DND-41 (cell line): ENCODE data around the gene ASPSCR1.

Experiments
- ATAC-seq: fragments of 200-7000 bp; cut with Tn5 transposase; 3 replicates; pipeline ENCODE4 v1.9.1; 2021; ENCODE audit warnings: low read depth; ENCODE audit not compliant: insufficient read depth
- DNase-seq: peaks from one replicate; pipeline ENCODE4 v3.0.0-alpha.2; 2020
- H2AFZ ChIP-seq: 2 replicates; pipeline ENCODE4 v1.6.0; 2012; ENCODE audit warnings: low read depth, low read length
- H3K27ac ChIP-seq: 2 replicates; pipeline ENCODE4 v1.5.1; 2012; ENCODE audit warnings: low read length, inconsistent platforms
- H3K27me3 ChIP-seq: fragments of 200-600 bp; sonication (generic); 2 replicates; pipeline ENCODE4 v1.6.0; 2012; ENCODE audit warnings: low read length, mild to moderate bottlenecking, inconsistent platforms; ENCODE audit not compliant: insufficient read depth, poor library complexity
- H3K36me3 ChIP-seq: 2 replicates; pipeline ENCODE4 v1.5.1; 2012; ENCODE audit warnings: low read length, inconsistent platforms; ENCODE audit not compliant: insufficient read depth
- H3K4me1 ChIP-seq: 2 replicates; pipeline ENCODE4 v1.5.1; 2012; ENCODE audit warnings: mild to moderate bottlenecking, low read length; ENCODE audit not compliant: insufficient read depth
- H3K4me2 ChIP-seq: 2 replicates; pipeline ENCODE4 v1.6.0; 2012; ENCODE audit warnings: mild to moderate bottlenecking, moderate library complexity, low read length, inconsistent platforms; ENCODE audit not compliant: insufficient read depth
- H3K4me3 ChIP-seq, 2 experiments: fragments of 200-600 bp in 1 of 2; shearing (Covaris generic) in 1 of 2; 2 replicates each; pipeline ENCODE4 v1.5.1; 2012 to 2016; ENCODE audit warnings: inconsistent platforms in 2 of 2, low read length in 2 of 2, mild to moderate bottlenecking in 2 of 2, low read depth in 1 of 2, moderate library complexity in 1 of 2
- H3K79me2 ChIP-seq: 2 replicates; pipeline ENCODE4 v1.6.0; 2012; ENCODE audit warnings: low read length, inconsistent platforms; ENCODE audit not compliant: insufficient read depth
- H3K9ac ChIP-seq: 2 replicates; pipeline ENCODE4 v1.6.0; 2012; ENCODE audit warnings: low read depth, mild to moderate bottlenecking, inconsistent platforms, low read length, moderate library complexity
- H3K9me3 ChIP-seq: 2 replicates; pipeline ENCODE4 v1.5.1; 2012; ENCODE audit warnings: low read length, moderate library complexity, mild to moderate bottlenecking, inconsistent platforms; ENCODE audit not compliant: insufficient read depth, severe bottlenecking
- H4K20me1 ChIP-seq: 2 replicates; pipeline ENCODE4 v1.6.0; 2012; ENCODE audit warnings: low read length; ENCODE audit not compliant: insufficient read depth
- EZH2 ChIP-seq: IDR thresholded peaks from 3 replicates; pipeline ENCODE4 v1.6.1; 2012; ENCODE audit warnings: borderline replicate concordance, low read depth, mild to moderate bottlenecking, moderate library complexity, low read length, inconsistent platforms; ENCODE audit not compliant: severe bottlenecking
- TF ChIP-seq, protein P1 (sequence below): IDR thresholded peaks from 2 replicates; pipeline ENCODE4 v1.5.1; 2012; ENCODE audit warnings: borderline replicate concordance, low read length, moderate library complexity, mild to moderate bottlenecking; ENCODE audit not compliant: poor library complexity, severe bottlenecking; ENCODE audit errors: extremely low read depth

ASPSCR1 gene

DNA sequence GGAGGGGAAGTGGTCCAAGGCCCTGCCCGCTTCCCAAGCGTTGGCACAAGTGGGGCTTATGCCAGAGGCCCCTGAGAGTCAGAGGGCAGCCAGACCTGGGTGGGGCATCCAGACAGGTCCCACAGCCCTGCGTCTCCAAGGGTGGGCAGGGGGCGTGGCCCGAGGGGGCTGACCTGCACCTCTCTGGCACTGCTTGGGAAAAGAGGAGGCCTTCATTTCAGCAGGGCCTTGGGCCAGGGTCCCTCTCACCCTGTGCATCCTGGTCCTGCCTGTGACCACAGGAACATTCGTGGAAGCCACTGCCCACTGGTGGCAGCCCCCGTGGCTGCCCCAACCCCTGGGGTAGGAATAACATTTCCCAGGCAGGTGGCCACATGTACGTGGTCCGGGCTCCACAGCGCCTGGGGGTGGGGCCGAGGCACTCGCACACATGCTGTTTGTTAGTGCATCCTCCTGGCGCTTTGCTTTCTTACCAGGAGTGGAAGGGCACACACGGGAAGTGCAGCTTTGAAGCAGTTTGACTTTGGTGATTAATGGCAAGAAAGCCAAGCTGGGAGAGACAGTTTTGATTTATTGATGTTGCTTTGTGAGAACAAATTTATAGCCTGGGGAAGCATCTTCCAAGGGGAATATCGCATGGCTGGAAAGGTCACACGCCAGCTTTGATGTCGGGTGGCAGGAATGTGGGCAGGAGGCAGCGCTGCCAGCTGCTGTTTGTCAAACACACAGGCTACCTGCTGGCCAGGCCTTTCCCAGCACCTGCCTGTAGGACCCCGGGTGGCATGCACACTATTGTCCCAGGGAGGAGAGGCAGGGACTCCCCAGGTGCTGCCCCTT is 40.9 kb downstream of the ASPSCR1 start:
- ATAC-seq = no peak
- peaks cover 22% of the 10 kb centered on the region for H3K4me1 ChIP-seq
- no peak for DNase-seq

DNA sequence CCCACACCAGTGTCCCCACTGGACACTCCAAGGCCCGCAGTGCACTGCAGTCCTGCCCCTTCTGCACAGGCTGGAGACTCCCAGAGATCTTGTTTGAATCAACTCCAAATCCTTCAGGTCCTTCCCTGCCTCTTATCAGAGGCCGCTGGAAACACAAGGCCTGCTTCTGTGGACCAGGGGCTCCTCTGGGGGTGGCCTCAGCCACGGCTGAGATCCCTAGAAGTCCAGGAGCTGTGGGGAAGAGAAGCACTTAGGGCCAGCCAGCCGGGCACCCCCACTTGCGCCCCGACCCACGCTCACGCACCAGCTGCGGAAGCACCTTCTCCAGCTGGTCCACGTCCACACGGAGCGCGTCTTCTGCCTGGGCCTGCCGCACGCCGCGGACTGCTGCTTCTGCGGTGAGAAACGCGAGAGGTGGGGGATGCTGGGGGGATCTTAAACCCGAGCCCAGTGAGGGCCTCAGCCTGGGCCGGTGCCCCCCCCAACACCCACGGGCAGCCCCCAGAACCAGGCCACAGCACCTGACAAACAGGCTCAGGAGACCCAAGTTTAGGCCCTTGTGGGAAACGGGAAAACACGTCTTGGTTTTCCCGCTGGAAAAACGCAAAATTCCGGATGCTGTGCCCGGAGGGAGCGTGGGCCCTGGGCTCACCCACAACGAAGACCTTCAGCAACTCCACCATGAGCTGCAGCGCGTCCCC is 41.7 kb downstream of the ASPSCR1 start:
- H3K27ac ChIP-seq = no peak overlapping the region
- no peak for TF ChIP-seq EZH2
- TF ChIP-seq, protein P1, sequence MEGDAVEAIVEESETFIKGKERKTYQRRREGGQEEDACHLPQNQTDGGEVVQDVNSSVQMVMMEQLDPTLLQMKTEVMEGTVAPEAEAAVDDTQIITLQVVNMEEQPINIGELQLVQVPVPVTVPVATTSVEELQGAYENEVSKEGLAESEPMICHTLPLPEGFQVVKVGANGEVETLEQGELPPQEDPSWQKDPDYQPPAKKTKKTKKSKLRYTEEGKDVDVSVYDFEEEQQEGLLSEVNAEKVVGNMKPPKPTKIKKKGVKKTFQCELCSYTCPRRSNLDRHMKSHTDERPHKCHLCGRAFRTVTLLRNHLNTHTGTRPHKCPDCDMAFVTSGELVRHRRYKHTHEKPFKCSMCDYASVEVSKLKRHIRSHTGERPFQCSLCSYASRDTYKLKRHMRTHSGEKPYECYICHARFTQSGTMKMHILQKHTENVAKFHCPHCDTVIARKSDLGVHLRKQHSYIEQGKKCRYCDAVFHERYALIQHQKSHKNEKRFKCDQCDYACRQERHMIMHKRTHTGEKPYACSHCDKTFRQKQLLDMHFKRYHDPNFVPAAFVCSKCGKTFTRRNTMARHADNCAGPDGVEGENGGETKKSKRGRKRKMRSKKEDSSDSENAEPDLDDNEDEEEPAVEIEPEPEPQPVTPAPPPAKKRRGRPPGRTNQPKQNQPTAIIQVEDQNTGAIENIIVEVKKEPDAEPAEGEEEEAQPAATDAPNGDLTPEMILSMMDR = no peak
- no peak for DNase-seq

More for the DNA sequence above, 40.9 kb downstream of the ASPSCR1 start:
- H3K9ac ChIP-seq = no peak overlapping the region
- H3K9me3 ChIP-seq = no peaks in the 10 kb centered on the region
- peaks cover 31% of the 10 kb centered on the region for H3K36me3 ChIP-seq
- H3K27ac ChIP-seq = no peak overlapping the region
- no peak overlapping the region for H3K4me2 ChIP-seq
- H3K27me3 ChIP-seq = no peaks in the 10 kb centered on the region
- TF ChIP-seq, protein P1 = no peak
- TF ChIP-seq EZH2 = no peak
- no peak overlapping the region for H3K4me3 ChIP-seq
- H2AFZ ChIP-seq = no peak overlapping the region
- peaks cover 35% of the 10 kb centered on the region for H4K20me1 ChIP-seq
- H3K79me2 ChIP-seq = peaks cover 30% of the 10 kb centered on the region

DNA sequence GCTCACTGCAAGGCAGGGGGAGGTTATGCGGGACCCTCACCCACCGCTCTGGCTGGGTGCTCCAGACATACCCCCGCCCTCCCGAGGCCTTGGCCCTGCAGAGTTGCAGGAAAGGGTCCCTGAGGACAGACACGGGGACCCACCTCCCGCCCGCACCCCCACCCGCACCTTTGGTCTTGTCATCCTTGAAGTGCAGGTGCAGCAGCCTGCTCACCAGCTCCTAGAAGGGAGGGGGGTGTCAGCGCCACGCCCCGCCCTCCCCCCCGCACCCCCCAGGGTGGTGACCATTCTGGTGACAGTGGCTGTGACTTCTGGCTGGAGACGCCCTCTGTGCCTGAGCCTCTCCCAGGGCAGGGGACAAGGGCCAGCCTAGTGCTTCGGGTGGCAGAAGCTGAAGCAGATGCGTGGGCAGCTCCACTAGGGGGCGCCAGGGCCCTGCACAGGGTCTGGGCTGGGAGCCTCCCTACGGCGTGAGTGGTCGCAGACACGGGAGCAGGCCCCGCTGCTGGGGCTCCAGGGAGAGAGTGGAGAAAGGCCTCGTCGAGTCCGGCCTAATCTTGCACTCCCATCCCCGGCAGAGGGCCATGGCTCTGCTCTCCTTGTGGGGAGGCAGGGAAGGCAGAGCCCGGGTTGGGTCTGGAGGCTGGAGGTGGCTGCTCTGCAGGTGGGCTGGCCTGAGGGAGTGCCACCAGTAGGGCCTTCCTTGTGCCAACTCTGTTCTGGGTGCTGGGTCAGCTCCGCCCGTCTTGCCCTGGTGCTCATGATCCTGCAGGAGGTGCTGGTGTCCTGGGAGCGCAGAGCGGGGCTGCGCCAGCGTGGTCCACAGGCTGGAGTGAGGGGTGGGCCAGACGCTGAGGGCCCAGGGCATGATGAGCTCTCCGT is 42.5 kb downstream of the ASPSCR1 start:
- H3K4me1 ChIP-seq = peaks cover 36% of the 10 kb centered on the region
- H3K27me3 ChIP-seq = no peaks in the 10 kb centered on the region
- no peak overlapping the region for H2AFZ ChIP-seq
- H3K4me2 ChIP-seq = peak overlapping the region; percentile 97; the same call in 1 of the 2 replicates
- H3K79me2 ChIP-seq = peaks cover 43% of the 10 kb centered on the region
- H3K4me3 ChIP-seq = no peak overlapping the region
- H3K36me3 ChIP-seq = peaks cover 33% of the 10 kb centered on the region
- peak overlapping the region; percentile 73; the same call in 1 of the 2 replicates for H3K9ac ChIP-seq
- peaks cover 39% of the 10 kb centered on the region for H4K20me1 ChIP-seq
- no peak for TF ChIP-seq EZH2
- TF ChIP-seq, protein P1 = peak; percentile 84
- no peaks in the 10 kb centered on the region for H3K9me3 ChIP-seq
- DNase-seq = peak; percentile 68
- ATAC-seq = no peak
- no peak overlapping the region for H3K27ac ChIP-seq

More for the DNA sequence above, 41.7 kb downstream of the ASPSCR1 start:
- ATAC-seq = no peak
- H3K4me2 ChIP-seq = no peak overlapping the region
- no peaks in the 10 kb centered on the region for H3K9me3 ChIP-seq
- H3K9ac ChIP-seq = no peak overlapping the region
- H3K79me2 ChIP-seq = peaks cover 37% of the 10 kb centered on the region
- no peaks in the 10 kb centered on the region for H3K27me3 ChIP-seq
- no peak overlapping the region for H3K4me3 ChIP-seq
- no peak overlapping the region for H2AFZ ChIP-seq
- peaks cover 31% of the 10 kb centered on the region for H3K36me3 ChIP-seq
- peaks cover 28% of the 10 kb centered on the region for H3K4me1 ChIP-seq
- peaks cover 35% of the 10 kb centered on the region for H4K20me1 ChIP-seq
